Keratinocyte (primary cell): Measurements from ENCODE around the gene BSCL2. TPM values are rescaled to one million over a fixed set of nuclear protein-coding genes. Genes with fewer than 3 reads are reported as not detected.

Experiments
- DNase-seq: peaks from one replicate; pipeline ENCODE4 v3.0.0-alpha.2; 2011; ENCODE audit warnings: low read depth, missing footprints, low spot score
- FAIRE-seq: peaks from 2 replicates; lab custom pipeline; 2011; peaks lifted over from hg19 to GRCh38; lab: Jason Lieb, UNC
- H2AFZ ChIP-seq: 2 replicates; pipeline ENCODE4 v1.6.0; 2012; ENCODE audit warnings: low read length, control low read depth, inconsistent platforms; ENCODE audit not compliant: control insufficient read depth
- H3K27ac ChIP-seq: 2 replicates; pipeline ENCODE4 v1.5.1; 2011; ENCODE audit warnings: low read length; ENCODE audit not compliant: control insufficient read depth, insufficient read depth
- H3K27me3 ChIP-seq: 3 replicates; pipeline ENCODE4 v1.6.0; 2011; ENCODE audit warnings: low read length; ENCODE audit not compliant: control insufficient read depth, insufficient read depth; ENCODE audit errors: extremely low read depth
- H3K36me3 ChIP-seq, 2 experiments: 2 replicates in 1 of 2; 3 replicates in 1 of 2; pipeline ENCODE4 v1.5.1; 2011; ENCODE audit warnings: low read length in 2 of 2, mild to moderate bottlenecking in 1 of 2; ENCODE audit not compliant: control insufficient read depth in 2 of 2, insufficient read depth in 2 of 2; ENCODE audit errors: extremely low read depth in 1 of 2
- H3K4me1 ChIP-seq: 3 replicates; pipeline ENCODE4 v1.5.1; 2011; ENCODE audit warnings: low read length; ENCODE audit not compliant: control insufficient read depth, insufficient read depth; ENCODE audit errors: extremely low read depth
- H3K4me2 ChIP-seq: 3 replicates; pipeline ENCODE4 v1.6.0; 2011; ENCODE audit warnings: low read depth, low read length; ENCODE audit not compliant: control insufficient read depth, insufficient read depth; ENCODE audit errors: extremely low read depth
- H3K4me3 ChIP-seq, 3 experiments: fragments of 200-600 bp in 1 of 3; sonication (generic) in 1 of 3; 2 replicates in 2 of 3; 3 replicates in 1 of 3; pipeline ENCODE4 v1.5.1; 2011 to 2016; ENCODE audit warnings: low read length in 3 of 3, mild to moderate bottlenecking in 3 of 3, control low read depth in 2 of 3, inconsistent platforms in 1 of 3, low read depth in 1 of 3, mixed read lengths in 1 of 3, mixed run types in 1 of 3, moderate library complexity in 1 of 3; ENCODE audit not compliant: control insufficient read depth in 2 of 3, insufficient read depth in 2 of 3; ENCODE audit errors: extremely low read depth in 1 of 3
- H3K79me2 ChIP-seq: 2 replicates; pipeline ENCODE4 v1.6.0; 2012; ENCODE audit warnings: low read length; ENCODE audit not compliant: control insufficient read depth, insufficient read depth
- H3K9ac ChIP-seq: 3 replicates; pipeline ENCODE4 v1.6.0; 2011; ENCODE audit warnings: low read length; ENCODE audit not compliant: control insufficient read depth, insufficient read depth; ENCODE audit errors: extremely low read depth
- H3K9me1 ChIP-seq: 3 replicates; pipeline ENCODE4 v1.6.0; 2011; ENCODE audit warnings: low read length; ENCODE audit not compliant: control insufficient read depth, insufficient read depth; ENCODE audit errors: extremely low read depth
- H3K9me3 ChIP-seq: 2 replicates; pipeline ENCODE4 v1.5.1; 2012; ENCODE audit warnings: low read depth, low read length; ENCODE audit not compliant: control insufficient read depth
- H4K20me1 ChIP-seq: 3 replicates; pipeline ENCODE4 v1.6.0; 2011; ENCODE audit warnings: low read length; ENCODE audit not compliant: control insufficient read depth, insufficient read depth; ENCODE audit errors: extremely low read depth
- EZH2 ChIP-seq: IDR thresholded peaks from one replicate; pipeline ENCODE4 v1.6.1; 2012; ENCODE audit warnings: inconsistent platforms, mild to moderate bottlenecking, low read length, moderate library complexity
- dilution Hi-C: fragments of 300-500 bp; cut with MboI; formaldehyde crosslinking; loops from one replicate; pipeline ENCODE4 v1.7.0; 2020; ENCODE audit warnings: low sequenced_read_pairs; ENCODE audit not compliant: extremely low pct_ligation_motif_present
- polyA plus RNA-seq, 5 experiments: library from polyadenylated mRNA; depleted of rRNA in 3 of 5; stranded (reverse) in 3 of 5; stranded (forward) in 1 of 5; unstranded in 1 of 5; fragments of >200 nt; gene quantifications; 1 replicate in 1 of 5; 2 replicates in 3 of 5; 3 replicates in 1 of 5; pipeline versions ENCODE4 v1.2.1 to v1.2.3, GENCODE V29; 2011 to 2012; ENCODE audit warnings: missing spikeins in 2 of 5, low read depth in 1 of 5, low replicate concordance in 1 of 5
- TF ChIP-seq, protein P1 (sequence below), 3 experiments: IDR thresholded peaks in 1 of 3; conservative IDR thresholded peaks in 1 of 3; optimal IDR thresholded peaks in 1 of 3; 2 replicates in 2 of 3; 3 replicates in 1 of 3; pipeline versions ENCODE3 to v1.5.1; 2011; ENCODE audit warnings: low read length in 3 of 3, mild to moderate bottlenecking in 3 of 3, moderate library complexity in 2 of 3, control low read depth in 1 of 3, inconsistent platforms in 1 of 3; ENCODE audit not compliant: insufficient read depth in 2 of 3; ENCODE audit errors: extremely low read depth in 1 of 3

BSCL2 gene
- polyA plus RNA-seq, 1 donor (not counting 4 experiments of a cell fraction or from before 2014, with no cell fraction given), result 21.9 TPM

DNA sequence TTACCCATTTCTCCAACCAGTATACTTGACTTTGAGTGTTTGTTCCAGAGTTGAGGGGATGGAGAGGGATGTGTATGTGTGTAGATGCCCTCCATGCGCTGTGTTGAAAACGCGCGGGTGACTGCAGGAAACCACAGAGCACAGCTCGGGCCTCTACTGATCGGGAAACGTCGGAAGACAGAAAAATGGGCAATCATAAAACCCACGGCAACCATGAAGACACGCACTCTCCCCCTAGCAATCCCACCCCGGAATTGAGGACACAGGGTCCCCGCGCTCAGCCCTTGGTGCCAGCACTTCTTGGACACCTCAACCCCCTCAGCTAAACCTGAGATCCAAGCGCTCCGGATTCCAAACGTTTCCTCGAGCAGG lies 36.0 kb downstream of the BSCL2 start:
- Histone ChIP-seq H3K9me3 (no peaks in the 10 kb centered on the region), H3K9ac (peak overlapping the region; percentile 93), H3K36me3 (peaks cover 15 to 26% of the 10 kb centered on the region in 2 experiments), H3K4me3 (peak overlapping the region; percentile 79 to 93 (median 91)), H3K27me3 (no peaks in the 10 kb centered on the region), H3K79me2 (peaks cover 40% of the 10 kb centered on the region), H4K20me1 (peaks cover 4% of the 10 kb centered on the region), H3K27ac (peak overlapping the region; percentile 88), H2AFZ (peak overlapping the region; percentile 96), H3K4me2 (peak overlapping the region; percentile 81), H3K4me1 (peaks cover 26% of the 10 kb centered on the region), H3K9me1 (no peaks in the 10 kb centered on the region)
- dilution Hi-C loops, result no loop called here
- no peak for DNase-seq
- TF ChIP-seq EZH2, result no peak
- TF ChIP-seq, protein P1, sequence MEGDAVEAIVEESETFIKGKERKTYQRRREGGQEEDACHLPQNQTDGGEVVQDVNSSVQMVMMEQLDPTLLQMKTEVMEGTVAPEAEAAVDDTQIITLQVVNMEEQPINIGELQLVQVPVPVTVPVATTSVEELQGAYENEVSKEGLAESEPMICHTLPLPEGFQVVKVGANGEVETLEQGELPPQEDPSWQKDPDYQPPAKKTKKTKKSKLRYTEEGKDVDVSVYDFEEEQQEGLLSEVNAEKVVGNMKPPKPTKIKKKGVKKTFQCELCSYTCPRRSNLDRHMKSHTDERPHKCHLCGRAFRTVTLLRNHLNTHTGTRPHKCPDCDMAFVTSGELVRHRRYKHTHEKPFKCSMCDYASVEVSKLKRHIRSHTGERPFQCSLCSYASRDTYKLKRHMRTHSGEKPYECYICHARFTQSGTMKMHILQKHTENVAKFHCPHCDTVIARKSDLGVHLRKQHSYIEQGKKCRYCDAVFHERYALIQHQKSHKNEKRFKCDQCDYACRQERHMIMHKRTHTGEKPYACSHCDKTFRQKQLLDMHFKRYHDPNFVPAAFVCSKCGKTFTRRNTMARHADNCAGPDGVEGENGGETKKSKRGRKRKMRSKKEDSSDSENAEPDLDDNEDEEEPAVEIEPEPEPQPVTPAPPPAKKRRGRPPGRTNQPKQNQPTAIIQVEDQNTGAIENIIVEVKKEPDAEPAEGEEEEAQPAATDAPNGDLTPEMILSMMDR (optimal IDR thresholded peaks at IDR 0.05 in 1 of 3, IDR thresholded peaks at IDR 0.05 in 1 of 3, conservative IDR thresholded peaks at IDR 0.05 in 1 of 3; ENCODE audit: extremely low read depth in 1 of 3, insufficient read depth in 2 of 3, low read length in 3 of 3), result no peak
- FAIRE-seq, result no peak

DNA sequence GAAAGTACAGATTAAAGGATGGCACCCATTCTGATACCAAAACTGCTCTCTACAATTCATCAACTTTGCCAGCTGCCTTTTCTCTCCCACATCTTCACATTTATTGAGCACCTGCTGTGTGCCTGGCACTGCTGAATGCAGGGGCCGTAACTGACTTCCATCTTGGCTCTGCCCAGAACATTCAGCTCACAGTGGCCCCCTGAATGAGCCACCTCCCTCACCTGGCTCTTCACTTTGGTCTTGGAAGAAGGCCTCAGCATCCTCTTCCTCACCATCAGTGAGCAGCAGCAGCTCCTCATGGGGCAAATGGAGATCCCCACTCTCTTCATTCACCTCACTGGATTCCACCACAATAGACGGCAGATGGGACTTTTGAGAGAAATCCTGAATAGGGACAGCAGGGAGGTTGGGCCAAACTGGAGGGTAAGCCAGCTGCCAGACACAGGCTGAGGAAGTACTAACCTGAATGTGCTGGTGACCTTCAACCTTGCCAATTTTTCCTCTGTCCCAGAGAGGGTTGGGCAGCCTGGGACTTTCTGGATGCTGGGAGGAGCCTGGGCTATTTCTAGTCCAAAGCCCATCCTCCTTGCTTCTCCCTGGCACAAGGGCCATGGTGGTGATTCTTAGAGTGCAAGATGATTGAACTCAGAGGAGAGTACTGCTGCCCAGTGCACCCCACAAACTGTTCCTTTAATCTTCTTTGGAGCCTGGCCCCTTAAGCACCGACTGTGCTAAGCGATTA lies 37.6 kb downstream of the BSCL2 start:
- no peak for TF ChIP-seq EZH2
- TF ChIP-seq, protein P1 (optimal IDR thresholded peaks at IDR 0.05 in 1 of 3, IDR thresholded peaks at IDR 0.05 in 1 of 3, conservative IDR thresholded peaks at IDR 0.05 in 1 of 3; ENCODE audit: extremely low read depth in 1 of 3, insufficient read depth in 2 of 3, low read length in 3 of 3), result no peak
- H3K4me1 ChIP-seq, result peaks cover 29% of the 10 kb centered on the region
- no peaks in the 10 kb centered on the region for H3K27me3 ChIP-seq
- H3K9ac ChIP-seq, result no peak overlapping the region
- dilution Hi-C loops, result no loop called here
- no peaks in the 10 kb centered on the region for H3K9me1 ChIP-seq
- FAIRE-seq (no peak), DNase-seq (no peak)
- peak overlapping the region; percentile 48 for H3K4me2 ChIP-seq
- peak overlapping the region in 1 of 3 experiments; percentile 0 for H3K4me3 ChIP-seq
- H3K79me2 ChIP-seq, result peaks cover 53% of the 10 kb centered on the region
- H3K27ac ChIP-seq, result no peak overlapping the region
- H3K36me3 ChIP-seq, result peaks cover 14 to 30% of the 10 kb centered on the region in 2 experiments
- peaks cover 4% of the 10 kb centered on the region for H4K20me1 ChIP-seq
- no peak overlapping the region for H2AFZ ChIP-seq
- H3K9me3 ChIP-seq, result no peaks in the 10 kb centered on the region
